ENCODE data around the gene MOB3A.

Gene MOB3A

GRCh38 chr19:2123682-2124387 is 27.7 kb upstream of the MOB3A start:
- no peak for DNase-seq

DNA sequence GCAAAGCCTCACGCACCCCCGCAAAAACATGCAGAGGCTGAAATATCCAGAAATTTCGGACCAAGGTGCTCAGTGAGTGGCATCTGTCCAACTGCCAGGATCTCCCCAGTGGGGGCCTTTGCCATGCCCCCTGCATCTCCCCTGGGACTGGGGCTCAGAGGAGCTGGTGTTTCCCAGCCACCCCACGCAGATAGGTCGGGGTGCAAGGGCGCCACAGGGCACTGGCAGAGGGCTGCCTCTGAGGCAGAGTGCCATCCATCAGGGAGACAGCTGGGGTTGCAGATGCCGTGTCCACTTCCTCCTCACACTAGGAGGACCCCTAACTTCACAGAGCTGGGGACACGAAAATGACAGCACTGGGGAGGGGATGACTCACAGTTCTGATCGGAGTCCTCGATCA is 26.9 kb upstream of the MOB3A start:
- DNase-seq: no peak

DNA sequence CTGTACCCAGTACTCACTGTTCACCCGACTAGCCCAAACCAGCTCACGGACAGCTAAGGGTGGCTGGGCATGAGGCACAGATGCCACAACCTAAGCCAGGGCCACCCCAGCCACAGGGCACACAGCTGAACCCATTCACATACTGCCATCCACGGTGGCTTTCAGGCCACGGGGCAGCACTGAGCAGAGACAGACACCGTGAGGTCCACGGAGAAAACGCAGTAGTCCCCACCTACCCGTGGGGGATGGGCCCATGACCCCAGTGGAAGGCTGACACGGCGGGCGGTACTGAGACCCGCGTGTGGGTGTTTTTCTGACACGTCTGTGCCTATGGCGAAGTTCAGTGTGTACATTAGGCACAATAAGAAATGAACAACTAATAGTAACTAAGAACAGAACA is 26.1 kb upstream of the MOB3A start:
- no peak for DNase-seq

DNA sequence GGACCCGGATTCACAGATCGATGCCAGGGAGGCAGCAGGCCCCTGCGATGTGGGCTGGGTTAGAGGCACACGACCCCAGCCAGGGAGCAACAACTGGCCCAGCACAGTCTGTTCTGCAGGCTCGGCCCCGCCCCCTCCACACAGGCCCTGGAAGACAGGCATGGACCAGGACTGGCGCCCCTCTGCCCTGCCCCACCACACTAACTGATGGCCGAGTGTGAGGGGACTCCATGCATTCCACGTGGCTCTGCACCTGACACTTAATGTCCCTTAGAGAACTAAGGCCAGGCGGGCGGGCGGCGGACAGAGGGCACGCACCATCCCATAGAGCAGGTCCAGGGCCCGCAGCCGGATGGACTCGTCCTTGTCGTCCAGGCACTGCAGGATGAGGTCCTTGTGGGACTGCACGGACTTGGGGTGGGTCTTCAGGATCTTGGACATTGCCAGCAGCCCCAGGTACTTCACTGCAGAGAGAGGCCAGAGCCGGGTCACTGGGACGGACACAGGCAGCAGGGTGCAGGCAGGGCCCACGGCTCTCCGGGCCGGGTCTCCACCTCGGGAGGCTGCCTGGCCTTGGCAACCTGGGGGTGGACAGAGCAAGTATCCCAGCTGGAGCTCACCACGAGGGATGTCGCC is 25.4 kb upstream of the MOB3A start:
- DNase-seq: no peak

DNA sequence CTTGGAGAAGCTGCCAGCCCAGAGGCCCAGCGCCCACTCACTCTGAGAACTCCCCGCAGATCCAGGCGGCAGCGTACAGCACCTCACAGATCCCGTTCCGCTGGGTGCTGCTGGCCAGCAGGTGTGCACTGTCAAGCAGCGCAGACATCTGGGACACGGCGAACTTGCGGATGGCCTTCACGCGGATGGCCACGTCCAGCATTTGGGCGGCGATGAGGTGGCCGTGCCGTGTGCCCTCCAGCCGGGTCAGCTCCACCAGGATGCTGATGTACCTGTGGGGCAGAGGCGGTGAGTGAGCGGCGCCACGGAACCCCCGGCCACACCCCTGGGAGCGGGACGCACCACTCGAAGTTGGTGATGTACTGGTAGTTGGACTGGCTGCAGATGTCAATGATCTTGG is 24.7 kb upstream of the MOB3A start:
- no peak for DNase-seq

DNA sequence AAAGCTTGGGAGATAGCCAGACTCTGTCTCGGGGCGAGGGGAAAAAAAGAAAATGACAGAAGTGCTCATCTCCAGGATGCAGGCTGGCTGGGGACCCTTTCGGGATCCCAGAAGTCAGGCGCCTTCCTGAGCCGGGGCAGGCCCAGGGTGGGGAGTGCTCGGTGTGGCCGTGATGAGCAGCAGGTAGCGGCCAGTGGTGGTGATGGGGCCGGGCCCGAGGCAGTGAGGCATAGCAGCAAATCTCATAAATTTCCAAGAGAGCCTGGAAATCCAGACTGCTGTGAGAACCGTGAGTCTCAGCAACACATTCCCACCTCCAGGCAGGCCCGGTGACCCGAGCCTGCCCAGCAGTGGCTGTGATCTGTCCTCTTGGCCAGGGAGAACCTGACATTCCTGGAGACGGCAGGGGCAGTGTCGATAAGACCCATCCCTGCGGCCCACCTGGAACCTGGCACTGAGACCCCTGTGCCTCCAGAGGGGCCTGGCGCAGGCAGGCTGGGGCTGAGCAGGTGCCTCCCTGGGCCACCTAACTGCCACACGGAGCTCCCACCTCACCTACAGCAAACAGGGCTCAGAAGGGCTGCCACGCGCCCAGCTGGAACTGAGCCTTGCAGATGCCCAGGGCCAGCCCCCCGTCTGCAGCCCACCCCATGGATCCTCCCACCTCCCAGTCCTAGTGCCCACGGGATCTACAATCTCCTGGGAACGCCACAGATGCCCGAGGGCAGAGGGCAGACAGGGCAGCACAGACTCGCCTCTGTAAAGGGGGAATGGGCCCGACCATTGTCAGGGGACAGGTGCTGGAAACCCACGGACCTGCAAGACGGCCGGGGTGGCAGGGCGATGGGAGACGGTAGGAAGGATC is 24.0 kb upstream of the MOB3A start:
- DNase-seq: no peak

- DNase-seq: no peak
These were observed 22.3 kb upstream of the MOB3A start for GRCh38 chr19:2118438-2118837.

GRCh38 chr19:2117215-2117960 is 21.3 kb upstream of the MOB3A start:
- DNase-seq: no peak

- DNase-seq: no peak
These were observed 20.4 kb upstream of the MOB3A start for GRCh38 chr19:2116507-2116906.

GRCh38 chr19:2115911-2116426 is 19.8 kb upstream of the MOB3A start:
- DNase-seq: no peak

- DNase-seq: no peak
These were observed 19.2 kb upstream of the MOB3A start for GRCh38 chr19:2115324-2115723.

DNA sequence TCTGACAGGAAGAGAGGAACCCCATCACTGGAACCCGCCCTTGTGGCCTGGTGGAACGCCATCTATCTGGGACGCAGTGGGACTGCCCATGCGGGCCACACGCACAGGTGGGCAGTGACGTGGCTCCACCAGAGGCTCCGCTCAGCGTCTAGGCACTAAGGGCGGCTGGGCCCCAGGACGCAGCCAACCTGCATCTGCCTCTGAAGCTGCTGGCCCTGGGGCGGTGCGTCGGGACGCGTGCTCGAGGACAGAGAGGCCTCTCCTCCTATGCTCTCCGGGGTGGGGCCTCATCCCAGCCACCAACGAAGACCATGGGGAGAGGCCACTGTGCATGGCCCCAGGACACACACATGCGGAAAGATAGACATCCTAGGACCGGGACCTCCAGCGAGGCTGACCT is 18.7 kb upstream of the MOB3A start:
- no peak for DNase-seq

DNA sequence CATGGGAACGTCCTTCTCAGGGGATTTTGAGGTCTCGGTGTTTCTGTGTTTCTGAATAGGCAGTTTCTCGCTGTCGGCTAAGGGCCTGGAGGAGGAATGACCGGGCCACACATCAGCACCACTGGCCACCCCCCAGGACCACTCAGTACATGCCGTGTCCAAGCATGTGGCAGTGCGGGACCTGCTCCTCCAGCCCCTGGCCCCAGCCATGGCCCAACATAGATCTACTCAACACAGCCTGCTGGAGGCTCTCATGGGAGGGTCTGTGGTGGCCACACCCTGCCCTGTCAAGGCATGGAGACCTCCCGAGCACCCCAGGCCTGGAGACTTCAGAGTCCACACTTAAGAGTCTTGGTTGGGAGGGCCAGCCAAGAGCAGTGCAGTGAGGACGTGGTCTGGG is 18.1 kb upstream of the MOB3A start:
- DNase-seq: no peak

DNA sequence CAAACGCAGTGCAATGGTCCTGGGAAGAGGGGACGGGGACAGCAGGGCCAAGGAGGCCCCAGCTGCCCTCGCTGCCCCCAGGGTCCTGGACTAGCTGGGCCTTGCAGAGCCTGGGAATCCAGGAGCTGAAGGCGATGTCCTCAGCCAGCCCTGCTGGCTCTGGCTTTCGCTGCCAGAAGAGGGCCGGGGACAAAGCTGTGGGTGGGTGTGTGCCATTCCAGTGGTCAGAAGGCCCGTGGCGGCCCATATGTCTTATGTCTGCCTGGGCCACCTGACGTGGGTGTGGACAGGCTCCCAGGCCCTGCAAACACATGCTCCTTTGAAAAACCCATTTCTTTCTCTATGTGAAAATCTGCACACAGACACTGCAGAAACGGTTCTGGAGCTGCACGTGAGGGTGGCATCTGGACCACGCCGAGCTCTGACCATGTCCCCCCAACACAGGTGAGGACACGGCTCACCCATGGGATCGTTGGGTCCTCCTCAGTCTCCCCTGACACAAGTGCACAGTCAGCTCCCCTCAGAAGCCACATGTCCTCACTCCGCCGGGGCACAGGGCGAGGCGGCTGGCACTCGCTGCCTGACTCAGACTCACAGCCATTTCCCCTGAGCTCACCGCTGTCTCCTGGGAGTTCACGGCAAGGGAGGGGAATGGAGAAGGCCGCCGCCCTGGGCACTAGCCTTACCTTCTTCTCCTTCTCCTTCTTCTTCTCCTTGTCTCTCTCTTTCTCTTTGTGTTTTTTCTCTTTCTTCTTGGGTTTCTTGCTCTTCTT is 17.5 kb upstream of the MOB3A start:
- DNase-seq: no peak

DNA sequence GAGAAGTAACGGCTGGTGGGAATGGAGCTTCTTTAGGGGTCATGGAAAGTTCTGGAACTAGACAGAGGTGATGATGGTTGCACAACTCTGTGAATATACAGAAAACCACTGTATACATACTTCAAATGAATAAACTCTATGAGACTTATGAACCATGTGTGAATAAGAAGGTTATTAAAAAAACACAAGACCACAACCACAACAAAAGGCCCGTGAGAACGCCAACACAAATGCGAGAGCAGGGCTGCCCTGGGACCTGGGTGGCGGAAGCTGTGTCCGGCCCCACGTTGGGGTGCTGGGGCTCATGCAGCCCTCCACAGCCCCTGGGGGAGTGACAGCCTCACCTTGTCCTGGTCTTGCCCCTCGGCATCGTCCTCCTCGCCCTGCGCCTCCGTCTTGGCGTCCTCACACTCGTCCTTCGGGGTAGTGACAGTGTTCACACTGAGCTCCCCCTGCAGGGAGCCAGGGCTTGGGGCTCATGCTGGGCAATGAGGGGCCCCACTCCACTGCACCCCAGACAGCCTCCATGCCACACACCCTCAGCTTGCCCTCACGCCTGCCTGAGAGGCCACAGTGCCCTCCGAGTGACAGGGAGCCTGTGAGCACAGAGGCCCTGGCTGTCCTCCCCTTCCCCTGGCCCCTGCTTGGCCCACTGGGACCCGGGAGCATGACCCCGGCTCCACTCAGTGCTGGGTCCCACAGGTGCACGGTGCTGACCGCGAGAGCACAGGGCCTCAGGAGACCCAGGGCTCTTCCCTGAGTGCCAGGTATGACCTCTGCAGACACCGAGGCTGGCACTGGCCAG is 16.6 kb upstream of the MOB3A start:
- DNase-seq: no peak

DNA sequence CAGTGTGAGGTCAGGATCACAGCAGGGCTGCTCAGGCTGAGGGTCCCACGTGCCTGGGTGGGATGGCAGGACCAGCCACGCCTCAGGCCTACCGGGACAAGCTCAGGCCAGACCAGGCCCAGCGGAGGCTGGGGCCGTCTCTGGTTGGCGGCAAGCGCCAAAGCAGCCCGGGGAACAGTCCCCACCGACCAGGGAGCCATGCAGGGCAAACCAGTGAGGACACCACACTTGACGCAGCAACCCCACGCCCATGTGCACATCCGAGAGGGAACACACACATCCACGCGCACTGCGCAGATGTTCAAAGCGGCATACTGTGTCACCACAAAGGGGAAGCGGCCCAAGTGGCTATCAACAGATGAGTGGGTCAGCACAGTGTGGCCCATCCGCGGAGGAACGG is 15.8 kb upstream of the MOB3A start:
- DNase-seq: no peak

DNA sequence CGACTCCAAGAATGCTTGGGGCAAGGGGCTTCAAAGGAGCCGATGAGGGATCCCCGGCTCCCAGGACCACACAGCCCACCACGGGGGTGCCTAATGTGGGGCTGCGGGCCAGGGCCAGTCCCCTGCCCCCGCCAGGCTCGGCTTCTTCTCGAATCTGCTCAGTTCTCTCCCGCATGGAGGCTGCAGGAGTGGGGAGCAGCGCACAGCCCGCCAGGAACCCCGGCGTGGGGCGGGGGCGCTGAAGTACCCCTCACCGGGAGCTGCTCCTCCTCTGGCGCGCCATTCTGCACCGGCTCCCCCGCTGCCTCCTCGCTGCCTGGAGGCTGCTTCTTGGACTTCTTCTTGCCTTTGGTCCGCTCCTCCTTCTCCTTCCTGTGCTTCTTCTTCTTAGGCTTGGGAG is 15.3 kb upstream of the MOB3A start:
- no peak for DNase-seq

- DNase-seq: no peak
These were observed 14.7 kb upstream of the MOB3A start for GRCh38 chr19:2110822-2111221.

DNA sequence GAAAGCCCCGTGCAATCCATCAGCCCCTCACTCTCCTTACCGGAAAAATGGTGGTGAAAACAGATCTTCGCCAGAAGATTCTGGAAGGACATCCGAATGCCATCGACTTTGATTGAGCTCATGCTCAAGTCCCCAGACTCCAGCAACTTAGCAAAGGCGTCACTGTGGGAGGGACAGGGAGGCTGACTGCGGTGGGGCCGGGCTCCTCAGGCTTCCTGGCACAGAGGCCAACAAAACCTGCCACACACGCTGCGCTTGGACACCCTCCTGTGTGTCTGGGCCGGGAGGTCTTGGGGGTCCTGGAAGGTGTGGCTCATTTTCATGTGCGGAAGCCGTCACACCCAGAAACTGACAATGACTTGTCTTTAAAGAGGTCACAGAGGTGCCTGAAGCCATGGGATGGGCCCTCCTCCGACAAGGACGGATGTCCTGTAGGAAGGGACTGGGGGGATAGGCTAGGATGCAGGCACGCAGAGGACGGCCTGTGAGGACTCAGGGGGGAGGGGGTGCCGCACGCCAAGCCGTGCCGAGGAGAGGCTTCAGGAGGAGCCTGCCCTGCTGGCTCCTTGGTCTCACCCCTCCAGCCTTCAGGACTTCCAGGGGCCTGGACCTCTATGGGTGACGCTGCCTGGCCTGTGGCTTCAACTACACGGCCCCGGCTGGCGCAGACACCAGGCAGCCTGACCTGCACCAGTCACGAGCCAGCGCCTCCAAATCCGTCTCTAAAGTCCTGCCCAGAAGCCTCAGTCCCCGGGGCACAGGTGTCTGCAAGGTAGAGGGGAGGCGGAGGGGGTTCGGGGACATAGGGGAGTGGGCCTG is 13.1 kb upstream of the MOB3A start:
- no peak for DNase-seq

DNA sequence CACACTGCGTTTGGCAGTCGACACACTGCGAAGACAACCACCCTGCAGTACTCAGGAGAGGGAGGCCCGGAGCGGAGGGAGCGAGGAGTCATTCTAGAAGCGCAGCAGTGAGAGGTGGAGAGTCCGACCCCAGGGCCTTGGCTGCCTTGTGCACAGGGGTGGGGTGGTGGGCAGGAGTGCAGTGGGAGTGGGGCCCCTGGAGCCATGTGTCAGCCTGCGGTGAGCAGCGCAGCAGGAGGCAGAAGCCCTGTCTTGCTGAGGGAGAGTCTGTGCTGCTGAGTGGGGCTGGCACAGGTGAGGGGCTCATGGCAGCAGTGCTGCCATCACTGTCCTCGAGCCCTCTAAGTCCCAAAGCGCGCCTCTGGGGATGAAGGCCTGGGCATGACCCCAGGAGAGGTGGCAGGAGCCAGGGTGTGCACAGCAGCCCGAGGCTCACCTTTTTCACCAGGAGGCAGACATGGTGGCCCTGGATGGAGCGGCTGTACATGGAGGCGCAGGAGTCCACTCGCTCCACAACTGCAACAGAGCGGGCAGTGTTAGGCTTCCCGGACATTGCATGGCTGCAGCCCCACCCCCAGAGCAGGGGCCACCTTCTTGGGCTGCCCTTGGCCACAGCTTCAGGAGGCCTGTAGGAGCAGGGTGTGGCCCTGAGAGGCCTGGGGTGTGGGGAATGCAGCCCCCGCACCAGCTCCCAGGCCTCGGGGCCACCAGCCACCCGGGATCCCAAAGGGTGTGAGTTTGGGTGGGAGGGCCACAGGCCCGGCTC is 12.3 kb upstream of the MOB3A start:
- DNase-seq: no peak

Measured in NCI-H2107 (cell line).